ENCODE measurements around the gene OR10H4.

DNA sequence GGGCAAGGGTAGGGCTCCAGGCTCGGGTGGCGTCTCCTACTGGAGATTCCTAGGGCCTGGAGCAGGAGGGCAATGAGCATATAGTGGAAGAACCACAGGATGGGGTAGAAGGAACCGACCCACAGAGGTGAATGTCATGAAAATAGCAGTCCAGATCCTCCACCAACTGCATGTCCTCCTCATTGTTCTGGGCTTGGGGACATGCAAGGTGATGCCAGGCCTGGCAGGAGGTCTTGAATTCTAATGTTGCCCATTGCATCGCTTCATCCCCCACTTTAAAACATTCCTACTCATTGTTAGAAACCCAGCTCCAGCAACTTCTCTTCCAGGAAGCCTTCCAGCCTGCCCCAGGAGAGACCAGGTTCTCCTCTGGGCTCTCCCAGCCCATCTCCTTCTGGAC, 49.4 kb downstream of the OR10H4 start:
- TF ChIP-seq EZH2 (IDR thresholded peaks at IDR 0.05) (no peak), POLR2AphosphoS5 (IDR thresholded peaks at IDR 0.05; ENCODE audit: borderline replicate concordance, low read depth, low read length) (no peak)
